Measurements from ENCODE around the gene C21orf91. TPM values are rescaled to one million over a fixed set of nuclear protein-coding genes. Genes with fewer than 3 reads are reported as not detected.
A peak's percentile ranks its signal among the peaks of the same experiment; 100 is the strongest.

C21orf91 gene
- total and polyA plus RNA-seq, 9 donors = 10.2 to 20.5 (median 14.8) TPM

DNA sequence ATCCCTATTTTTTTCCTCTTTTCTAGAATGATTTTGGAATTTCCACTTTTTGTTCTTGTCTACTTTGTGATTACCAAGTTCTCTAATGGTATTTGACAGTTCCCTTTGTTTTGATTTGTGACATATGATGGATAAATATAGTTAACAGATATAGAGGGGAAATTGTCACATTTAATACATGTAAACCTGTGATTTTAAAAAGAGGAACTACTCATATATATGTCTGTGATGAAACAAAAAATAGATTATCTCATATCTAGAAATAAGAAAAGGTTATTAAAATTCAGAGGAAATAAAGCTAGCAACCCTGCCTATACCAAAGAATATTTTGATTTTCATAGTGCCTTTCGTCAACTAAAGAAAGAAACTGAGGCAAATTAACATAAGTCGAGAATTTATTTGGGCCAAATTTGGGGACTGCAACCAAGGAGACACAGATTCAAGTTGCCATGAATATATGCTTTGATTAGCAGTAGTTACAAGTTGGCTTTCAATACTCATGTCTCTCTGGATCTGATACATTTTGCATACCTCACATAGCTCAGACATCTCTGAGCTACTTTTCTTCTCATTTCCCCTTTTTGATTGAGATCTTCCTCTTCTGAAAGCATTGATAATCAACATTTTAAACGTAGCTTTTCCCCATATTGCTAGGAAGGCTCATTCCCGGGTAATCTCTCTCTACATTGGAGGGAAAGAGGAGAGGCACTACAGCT lies 15.6 kb upstream of the C21orf91 start:
- WGBS (ENCODE audit: insufficient coverage) = no CpG with 5 or more reads among the region's 4 CpGs
- H3K4me3 ChIP-seq (ENCODE audit: low read length) = no peak overlapping the region

DNA sequence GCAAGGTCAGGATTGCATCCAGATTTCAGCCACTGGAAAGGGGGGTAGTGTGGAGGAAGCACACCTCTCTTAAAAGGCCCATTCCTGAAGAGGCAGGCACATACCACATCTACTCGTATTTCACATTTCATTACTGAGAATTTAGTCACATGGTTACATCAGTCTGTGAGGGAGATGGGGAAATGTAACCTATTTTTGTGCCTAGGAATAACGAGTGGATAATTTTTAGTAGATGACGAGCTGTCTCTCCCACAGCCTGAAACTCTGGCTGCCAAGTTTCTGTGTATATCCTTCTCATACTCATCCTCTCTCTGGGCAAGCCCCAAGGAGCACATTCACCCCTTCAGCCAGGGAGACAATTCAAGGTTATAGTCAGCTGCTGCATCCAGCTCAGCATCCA lies 10.3 kb upstream of the C21orf91 start:
- H3K27ac ChIP-seq (ENCODE audit: low read length) = no peak overlapping the region
- no peaks in the 10 kb centered on the region for H3K36me3 ChIP-seq (ENCODE audit: control insufficient read depth, insufficient read depth, low read length)
- no peaks in the 10 kb centered on the region for H3K9me3 ChIP-seq (replicated peaks; ENCODE audit: control insufficient read depth, low read depth, low read length)
- no peaks in the 10 kb centered on the region for H3K27me3 ChIP-seq (ENCODE audit: control insufficient read depth, insufficient read depth, low read length)
- H3K4me1 ChIP-seq (ENCODE audit: control insufficient read depth, insufficient read depth, low read length) = no peaks in the 10 kb centered on the region
- no peak for DNase-seq
- no peak overlapping the region for H3K4me3 ChIP-seq (ENCODE audit: low read length)
- whole genome bisulfite sequencing (ENCODE audit: insufficient coverage) = no CpG with 5 or more reads among the region's 3 CpGs

More for the DNA sequence above, 15.6 kb upstream of the C21orf91 start:
- Histone ChIP-seq H3K27me3 (ENCODE audit: control insufficient read depth, insufficient read depth, low read length) (no peaks in the 10 kb centered on the region), H3K36me3 (ENCODE audit: control insufficient read depth, insufficient read depth, low read length) (no peaks in the 10 kb centered on the region), H3K27ac (ENCODE audit: low read length) (no peak overlapping the region), H3K4me1 (ENCODE audit: control insufficient read depth, insufficient read depth, low read length) (no peaks in the 10 kb centered on the region), H3K9me3 (replicated peaks; ENCODE audit: control insufficient read depth, low read depth, low read length) (no peaks in the 10 kb centered on the region)
- no peak for DNase-seq

DNA sequence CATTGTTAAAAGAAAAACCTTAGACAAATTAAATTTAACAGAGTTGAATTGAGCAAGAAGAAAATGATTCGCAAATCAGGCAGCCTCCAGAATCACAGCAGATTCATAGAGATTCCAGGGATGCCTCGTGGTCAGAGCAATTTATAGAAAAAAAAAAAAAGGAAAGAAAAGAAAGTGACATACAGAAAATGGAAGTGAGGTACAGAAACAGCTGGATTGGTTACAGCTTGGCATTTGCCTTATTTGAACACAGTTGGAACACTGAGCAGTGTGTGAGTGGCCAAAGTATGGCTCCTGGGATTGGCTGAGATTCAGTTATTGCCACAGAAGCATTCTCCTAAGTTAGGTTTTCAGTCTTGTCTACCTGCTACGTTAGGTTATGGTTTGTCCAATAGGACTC lies 9.1 kb upstream of the C21orf91 start:
- H3K27me3 ChIP-seq (ENCODE audit: control insufficient read depth, insufficient read depth, low read length) = no peaks in the 10 kb centered on the region
- no peaks in the 10 kb centered on the region for H3K4me1 ChIP-seq (ENCODE audit: control insufficient read depth, insufficient read depth, low read length)
- H3K36me3 ChIP-seq (ENCODE audit: control insufficient read depth, insufficient read depth, low read length) = no peaks in the 10 kb centered on the region
- DNase-seq = no peak
- H3K27ac ChIP-seq (ENCODE audit: low read length) = no peak overlapping the region
- WGBS (ENCODE audit: insufficient coverage) = 50% methylated on average over 1 of the region's 3 CpGs
- no peaks in the 10 kb centered on the region for H3K9me3 ChIP-seq (replicated peaks; ENCODE audit: control insufficient read depth, low read depth, low read length)
- no peak overlapping the region for H3K4me3 ChIP-seq (ENCODE audit: low read length)

DNA sequence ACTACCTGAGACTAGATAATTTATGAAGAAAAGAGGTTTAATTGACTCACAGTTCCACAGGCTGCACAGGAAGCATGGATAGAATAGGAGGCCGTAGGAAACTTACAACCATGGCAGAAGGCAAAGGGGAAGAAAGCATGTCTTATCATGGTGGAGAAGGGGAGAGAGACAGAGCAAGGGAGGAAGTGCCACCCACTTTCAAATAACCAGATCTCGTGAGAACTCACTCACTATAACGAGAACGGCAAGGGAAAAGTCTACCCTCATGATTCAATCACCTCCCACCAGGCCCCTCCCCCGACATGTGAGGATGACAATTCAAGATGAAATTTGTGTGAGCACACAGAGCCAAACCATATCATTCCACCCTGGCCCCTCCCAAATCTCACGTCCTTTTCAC lies 4.7 kb upstream of the C21orf91 start:
- Histone ChIP-seq H3K4me3 (ENCODE audit: low read length) (no peak overlapping the region), H3K9me3 (replicated peaks; ENCODE audit: control insufficient read depth, low read depth, low read length) (no peaks in the 10 kb centered on the region), H3K4me1 (ENCODE audit: control insufficient read depth, insufficient read depth, low read length) (peaks cover 2% of the 10 kb centered on the region), H3K36me3 (ENCODE audit: control insufficient read depth, insufficient read depth, low read length) (no peaks in the 10 kb centered on the region), H3K27me3 (ENCODE audit: control insufficient read depth, insufficient read depth, low read length) (no peaks in the 10 kb centered on the region), H3K27ac (ENCODE audit: low read length) (no peak overlapping the region)
- no peak for DNase-seq
- WGBS (ENCODE audit: insufficient coverage) = no CpG with 5 or more reads among the region's 6 CpGs

DNA sequence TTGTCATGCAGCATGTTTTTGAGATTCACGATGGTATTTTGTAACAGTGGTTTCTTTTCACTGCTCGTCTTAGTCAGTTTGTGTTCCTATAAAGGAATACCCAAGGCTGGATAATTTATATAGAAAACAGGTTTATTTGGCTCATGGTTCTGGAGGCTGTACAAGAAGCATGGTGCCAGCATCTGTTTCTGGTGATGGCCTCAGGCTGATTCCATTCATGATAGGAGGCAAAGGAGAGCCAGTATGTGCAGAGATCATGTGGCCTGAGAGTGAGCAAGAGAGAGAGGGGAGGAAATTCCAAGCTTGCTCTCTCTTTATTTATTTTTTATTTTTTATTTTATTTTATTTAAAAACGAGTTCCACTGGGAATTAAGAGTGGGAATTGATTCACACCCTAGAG lies 2.0 kb upstream of the C21orf91 start:
- 80% methylated on average over 2 of the region's 3 CpGs for WGBS (ENCODE audit: insufficient coverage)
- H3K4me1 ChIP-seq (ENCODE audit: control insufficient read depth, insufficient read depth, low read length) = peaks cover 2% of the 10 kb centered on the region
- no peak for DNase-seq
- no peaks in the 10 kb centered on the region for H3K9me3 ChIP-seq (replicated peaks; ENCODE audit: control insufficient read depth, low read depth, low read length)
- H3K27me3 ChIP-seq (ENCODE audit: control insufficient read depth, insufficient read depth, low read length) = no peaks in the 10 kb centered on the region
- peaks cover 3% of the 10 kb centered on the region for H3K36me3 ChIP-seq (ENCODE audit: control insufficient read depth, insufficient read depth, low read length)
- H3K27ac ChIP-seq (ENCODE audit: low read length) = no peak overlapping the region
- no peak overlapping the region for H3K4me3 ChIP-seq (ENCODE audit: low read length)

DNA sequence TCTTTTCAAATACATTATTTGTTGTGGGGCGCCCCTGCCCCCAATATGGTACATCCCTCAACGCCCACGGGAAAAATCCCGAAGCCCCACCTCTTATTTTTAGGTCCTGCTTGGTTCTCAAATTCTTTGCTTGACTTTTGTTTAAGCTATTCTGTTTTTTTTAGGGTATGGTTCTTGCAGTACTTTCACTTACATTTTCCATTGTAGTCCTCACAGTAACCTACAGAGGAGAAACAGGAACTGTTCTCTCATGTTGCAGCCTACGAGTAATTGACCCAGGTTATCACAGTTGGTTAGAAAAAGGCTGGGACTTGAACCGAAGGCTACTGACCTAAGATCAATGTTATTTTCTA lies 697 bp upstream of the C21orf91 start:
- peak overlapping the region; percentile 78 for H3K4me3 ChIP-seq (ENCODE audit: low read length)
- H3K36me3 ChIP-seq (ENCODE audit: control insufficient read depth, insufficient read depth, low read length) = peaks cover 7% of the 10 kb centered on the region
- WGBS (ENCODE audit: insufficient coverage) = no CpG with 5 or more reads among the region's 6 CpGs
- peaks cover 2% of the 10 kb centered on the region for H3K4me1 ChIP-seq (ENCODE audit: control insufficient read depth, insufficient read depth, low read length)
- DNase-seq = no peak
- peak overlapping the region; percentile 92 for H3K27ac ChIP-seq (ENCODE audit: low read length)
- no peaks in the 10 kb centered on the region for H3K9me3 ChIP-seq (replicated peaks; ENCODE audit: control insufficient read depth, low read depth, low read length)
- no peaks in the 10 kb centered on the region for H3K27me3 ChIP-seq (ENCODE audit: control insufficient read depth, insufficient read depth, low read length)

DNA sequence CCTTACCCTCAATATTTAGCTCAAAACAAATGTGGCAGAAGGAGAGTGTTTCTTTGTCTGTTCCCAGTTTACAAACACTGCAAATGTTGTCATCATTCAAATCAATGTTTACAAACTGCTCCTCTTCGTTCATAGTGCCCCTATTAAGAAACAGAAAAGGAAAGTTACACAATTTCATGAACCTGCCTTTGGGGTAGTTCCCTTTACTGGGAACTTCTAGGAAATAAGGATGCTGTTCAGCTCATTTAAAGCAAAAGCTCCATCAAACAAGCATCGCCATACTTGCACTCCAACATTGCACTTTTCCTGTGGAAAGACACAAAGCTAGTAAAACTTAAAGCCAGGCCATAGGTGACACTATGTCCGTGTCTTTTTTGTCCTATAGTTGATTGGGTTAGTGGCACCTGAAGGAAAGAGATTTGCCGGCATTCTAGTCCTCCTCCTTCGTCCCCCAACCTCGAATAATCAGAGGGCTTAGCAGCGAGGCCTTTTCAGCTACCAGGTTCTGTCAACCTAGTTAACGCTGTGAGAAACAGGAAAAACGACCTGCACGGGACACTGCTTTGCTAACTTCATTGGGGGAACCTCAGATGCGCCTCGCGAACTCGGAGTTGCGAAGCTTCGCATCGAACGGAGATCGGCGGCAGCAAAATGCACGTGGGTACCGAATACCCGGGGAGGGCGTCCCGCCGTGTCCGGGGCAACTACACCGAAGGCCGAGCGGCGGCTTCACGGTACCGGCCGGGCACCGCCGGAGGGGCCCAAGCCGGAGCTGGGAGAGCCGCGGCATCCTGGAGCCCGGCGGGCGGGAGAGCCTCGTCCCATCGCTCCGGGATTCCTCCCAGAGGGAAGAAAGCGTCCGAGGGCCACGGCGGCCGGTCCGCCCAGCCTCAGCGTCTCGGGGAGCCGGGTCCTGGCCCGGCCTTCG lies 706 bp downstream of the C21orf91 start:
- WGBS (ENCODE audit: insufficient coverage) = under 1% methylated on average over 52 of the region's 56 CpGs
- Histone ChIP-seq H3K9me3 (replicated peaks; ENCODE audit: control insufficient read depth, low read depth, low read length) (no peaks in the 10 kb centered on the region), H3K36me3 (ENCODE audit: control insufficient read depth, insufficient read depth, low read length) (peaks cover 13% of the 10 kb centered on the region), H3K27ac (ENCODE audit: low read length) (peak overlapping the region; percentile 86), H3K27me3 (ENCODE audit: control insufficient read depth, insufficient read depth, low read length) (no peaks in the 10 kb centered on the region), H3K4me3 (ENCODE audit: low read length) (peak overlapping the region; percentile 78), H3K4me1 (ENCODE audit: control insufficient read depth, insufficient read depth, low read length) (peaks cover 2% of the 10 kb centered on the region)
- peak; percentile 55 for DNase-seq

DNA sequence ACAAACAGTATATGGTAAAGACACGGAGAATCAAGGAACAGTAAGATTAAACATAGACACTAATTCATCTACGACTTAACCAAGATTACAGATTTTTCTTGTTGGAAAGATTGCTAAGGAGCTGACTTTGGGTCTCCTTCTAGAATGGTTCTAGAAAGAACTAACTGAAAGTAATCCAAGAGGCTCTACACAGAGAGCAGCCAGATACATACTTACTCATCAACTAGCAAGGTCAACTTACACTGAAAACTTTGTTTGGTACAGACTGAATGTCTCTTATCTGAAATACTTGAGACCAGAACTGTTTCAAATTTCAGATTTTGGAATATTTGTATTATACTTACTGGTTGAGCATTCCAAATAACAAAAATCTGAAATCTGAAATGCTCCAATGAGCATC lies 5.8 kb downstream of the C21orf91 start:
- no CpG with 5 or more reads among the region's 2 CpGs for WGBS (ENCODE audit: insufficient coverage)
- peaks cover 24% of the 10 kb centered on the region for H3K36me3 ChIP-seq (ENCODE audit: control insufficient read depth, insufficient read depth, low read length)
- no peak overlapping the region for H3K4me3 ChIP-seq (ENCODE audit: low read length)
- H3K27me3 ChIP-seq (ENCODE audit: control insufficient read depth, insufficient read depth, low read length) = no peaks in the 10 kb centered on the region
- DNase-seq = no peak
- H3K4me1 ChIP-seq (ENCODE audit: control insufficient read depth, insufficient read depth, low read length) = no peaks in the 10 kb centered on the region
- peaks cover 6% of the 10 kb centered on the region for H3K9me3 ChIP-seq (replicated peaks; ENCODE audit: control insufficient read depth, low read depth, low read length)
- no peak overlapping the region for H3K27ac ChIP-seq (ENCODE audit: low read length)

DNA sequence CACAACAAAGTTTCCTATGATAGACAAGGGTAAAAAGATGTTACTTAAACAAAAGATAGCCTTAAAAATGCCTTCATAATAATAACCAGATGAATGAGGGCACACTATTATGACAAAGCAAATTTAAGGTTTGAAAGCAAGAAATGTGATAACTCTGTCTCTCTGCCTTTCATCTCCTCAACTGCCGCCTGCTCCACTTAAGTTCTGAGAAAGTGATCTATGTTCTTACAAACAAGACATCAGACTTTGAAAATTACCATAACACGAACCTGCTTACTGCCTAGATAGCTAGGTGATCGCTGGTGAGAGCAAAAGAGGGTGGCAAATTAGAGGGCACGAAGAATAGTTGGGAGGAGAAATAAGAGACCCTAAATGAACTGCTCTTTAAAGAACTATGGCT lies 13.2 kb downstream of the C21orf91 start:
- Histone ChIP-seq H3K36me3 (ENCODE audit: control insufficient read depth, insufficient read depth, low read length) (peaks cover 21% of the 10 kb centered on the region), H3K4me3 (ENCODE audit: low read length) (no peak overlapping the region), H3K9me3 (replicated peaks; ENCODE audit: control insufficient read depth, low read depth, low read length) (peaks cover 13% of the 10 kb centered on the region), H3K27me3 (ENCODE audit: control insufficient read depth, insufficient read depth, low read length) (no peaks in the 10 kb centered on the region), H3K27ac (ENCODE audit: low read length) (no peak overlapping the region), H3K4me1 (ENCODE audit: control insufficient read depth, insufficient read depth, low read length) (peaks cover 5% of the 10 kb centered on the region)
- no CpG with 5 or more reads among the region's 4 CpGs for WGBS (ENCODE audit: insufficient coverage)
- DNase-seq = no peak

DNA sequence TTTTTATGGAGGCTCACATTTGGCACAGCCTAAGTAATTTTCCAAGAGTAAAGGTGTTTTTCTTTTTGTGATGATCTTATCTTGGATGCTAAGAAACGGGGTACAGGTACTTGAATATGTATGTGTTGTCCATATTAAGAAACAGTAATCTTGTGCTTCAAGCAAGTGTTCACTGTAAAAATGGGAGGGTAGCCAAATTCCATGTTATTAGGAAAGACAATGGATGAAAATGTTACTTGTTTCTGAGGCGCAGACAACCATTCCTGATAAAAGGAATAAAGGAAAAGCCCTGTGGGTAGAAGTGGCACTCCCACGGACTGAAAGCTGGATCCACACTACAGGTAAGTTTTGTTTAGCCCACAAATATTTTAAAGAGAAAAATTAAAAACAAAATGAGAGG lies 15.6 kb downstream of the C21orf91 start:
- Histone ChIP-seq H3K4me3 (ENCODE audit: low read length) (no peak overlapping the region), H3K36me3 (ENCODE audit: control insufficient read depth, insufficient read depth, low read length) (peaks cover 14% of the 10 kb centered on the region), H3K4me1 (ENCODE audit: control insufficient read depth, insufficient read depth, low read length) (peaks cover 7% of the 10 kb centered on the region), H3K9me3 (replicated peaks; ENCODE audit: control insufficient read depth, low read depth, low read length) (peaks cover 10% of the 10 kb centered on the region), H3K27ac (ENCODE audit: low read length) (no peak overlapping the region), H3K27me3 (ENCODE audit: control insufficient read depth, insufficient read depth, low read length) (no peaks in the 10 kb centered on the region)
- WGBS (ENCODE audit: insufficient coverage) = 90% methylated on average over 1 of the region's 3 CpGs
- no peak for DNase-seq

Measured in muscle of leg (tissue), 11 donors.